HEK293 (cell line): ENCODE results near the gene FMN1.

Source experiments
- CTCF ChIA-PET: fragments of 350-600 bp; formaldehyde crosslinking; extraction: SDS; loops from one replicate; lab custom pipeline; 2021; ENCODE audit warnings: antibody characterized with exemption; lab: Yijun Ruan, JAX
- POLR2A ChIA-PET: fragments of 300-600 bp; formaldehyde crosslinking; extraction: SDS; loops from one replicate; lab custom pipeline; 2020; ENCODE audit warnings: antibody characterized with exemption, inconsistent platforms; lab: Yijun Ruan, JAX
- H3K27ac ChIP-seq: fragments of 200-500 bp; sonication (Bioruptor generic); 2 replicates; pipeline ENCODE4 v1.5.1; 2014; ENCODE audit warnings: low read depth, low read length, control low read depth, inconsistent platforms; ENCODE audit errors: extremely low read depth
- H3K36me3 ChIP-seq, 2 experiments: fragments of 200-500 bp in 1 of 2; sonication (Bioruptor generic) in 1 of 2; 1 replicate in 1 of 2; 2 replicates in 1 of 2; pipeline ENCODE4 v1.5.1; 2014 to 2017; ENCODE audit warnings: inconsistent platforms in 2 of 2, low read length in 2 of 2; ENCODE audit not compliant: control insufficient read depth in 2 of 2, insufficient read depth in 1 of 2
- H3K4me1 ChIP-seq: fragments of 200-500 bp; sonication (Bioruptor generic); 2 replicates; pipeline ENCODE4 v1.5.1; 2014; ENCODE audit warnings: mild to moderate bottlenecking, low read length, inconsistent platforms; ENCODE audit not compliant: control insufficient read depth, insufficient read depth
- H3K4me3 ChIP-seq: 2 replicates; pipeline ENCODE4 v1.5.1; 2011; ENCODE audit warnings: low read depth, mild to moderate bottlenecking, control low read depth, low read length, moderate library complexity
- H3K9me3 ChIP-seq: fragments of 200-500 bp; sonication (Bioruptor generic); 2 replicates; pipeline ENCODE4 v1.5.1; 2014; ENCODE audit warnings: low read depth, low read length, inconsistent platforms; ENCODE audit not compliant: control insufficient read depth, insufficient read depth
- EGR2 ChIP-seq: fragments of 450-650 bp; formaldehyde crosslinking; IDR thresholded peaks from 2 replicates; pipeline ENCODE4 v1.5.1; 2016; ENCODE audit warnings: low read depth, missing biosample characterization, missing genetic modification characterization
- GLI4 ChIP-seq: fragments of 450-650 bp; formaldehyde crosslinking; IDR thresholded peaks from 2 replicates; pipeline ENCODE4 v1.5.1; 2016; ENCODE audit warnings: missing biosample characterization, missing genetic modification characterization
- OSR2 ChIP-seq: fragments of 450-650 bp; formaldehyde crosslinking; IDR thresholded peaks from 2 replicates; pipeline ENCODE4 v1.5.1; 2016; ENCODE audit warnings: missing biosample characterization, missing genetic modification characterization
- OVOL3 ChIP-seq: fragments of 450-650 bp; formaldehyde crosslinking; IDR thresholded peaks from 2 replicates; pipeline ENCODE4 v1.5.1; 2016; ENCODE audit warnings: missing biosample characterization, missing genetic modification characterization
- SP3 ChIP-seq: fragments of 450-650 bp; formaldehyde crosslinking; IDR thresholded peaks from 2 replicates; pipeline ENCODE4 v1.5.1; 2016; ENCODE audit warnings: missing biosample characterization, missing genetic modification characterization
- SP7 ChIP-seq: fragments of 450-650 bp; formaldehyde crosslinking; IDR thresholded peaks from 2 replicates; pipeline ENCODE4 v1.5.1; 2016; ENCODE audit warnings: missing biosample characterization, missing genetic modification characterization
- ZBTB17 ChIP-seq: fragments of 450-650 bp; formaldehyde crosslinking; IDR thresholded peaks from 2 replicates; pipeline ENCODE4 v1.5.1; 2016; ENCODE audit warnings: missing biosample characterization, missing genetic modification characterization
- ZFHX2 ChIP-seq: fragments of 450-650 bp; formaldehyde crosslinking; conservative IDR thresholded peaks from 2 replicates; pipeline ENCODE4 v1.5.1; 2016; ENCODE audit warnings: missing biosample characterization, missing genetic modification characterization
- ZFP41 ChIP-seq: fragments of 450-650 bp; formaldehyde crosslinking; IDR thresholded peaks from 2 replicates; pipeline ENCODE4 v1.5.1; 2016; ENCODE audit warnings: missing biosample characterization, missing genetic modification characterization, borderline replicate concordance
- ZNF169 ChIP-seq: fragments of 450-650 bp; formaldehyde crosslinking; IDR thresholded peaks from 2 replicates; pipeline ENCODE4 v1.5.1; 2016; ENCODE audit warnings: missing biosample characterization, missing genetic modification characterization
- ZNF335 ChIP-seq: fragments of 450-650 bp; formaldehyde crosslinking; conservative IDR thresholded peaks from 2 replicates; pipeline ENCODE4 v1.5.1; 2016; ENCODE audit warnings: missing biosample characterization, missing genetic modification characterization
- ZNF350 ChIP-seq: fragments of 450-650 bp; formaldehyde crosslinking; IDR thresholded peaks from 2 replicates; pipeline ENCODE4 v1.5.0; 2017; ENCODE audit warnings: missing biosample characterization, mild to moderate bottlenecking, missing genetic modification characterization
- ZNF529 ChIP-seq: fragments of 450-650 bp; formaldehyde crosslinking; IDR thresholded peaks from 2 replicates; pipeline ENCODE4 v1.5.1; 2017; ENCODE audit warnings: missing genetic modification characterization, missing biosample characterization; ENCODE audit not compliant: insufficient replicate concordance
- ZNF530 ChIP-seq: fragments of 450-650 bp; formaldehyde crosslinking; IDR thresholded peaks from 2 replicates; pipeline ENCODE4 v1.5.1; 2016; ENCODE audit warnings: low read depth, missing biosample characterization, missing genetic modification characterization
- ZNF561 ChIP-seq: fragments of 450-650 bp; IDR thresholded peaks from 2 replicates; pipeline ENCODE4 v1.5.1; 2018; ENCODE audit warnings: missing biosample characterization, missing genetic modification characterization, borderline replicate concordance
- ZNF664 ChIP-seq: fragments of 450-650 bp; formaldehyde crosslinking; IDR thresholded peaks from 2 replicates; pipeline ENCODE4 v1.5.1; 2016; ENCODE audit warnings: missing biosample characterization, missing genetic modification characterization
- ZSCAN23 ChIP-seq: fragments of 450-650 bp; formaldehyde crosslinking; IDR thresholded peaks from 2 replicates; pipeline ENCODE4 v1.5.1; 2016; ENCODE audit warnings: missing biosample characterization, missing genetic modification characterization
- TF ChIP-seq, protein P1 (sequence below): fragments of 450-650 bp; IDR thresholded peaks from 2 replicates; pipeline ENCODE4 v1.5.1; 2018; ENCODE audit warnings: missing biosample characterization, mild to moderate bottlenecking, missing genetic modification characterization
- TF ChIP-seq, protein P2 (sequence below): fragments of 450-650 bp; formaldehyde crosslinking; IDR thresholded peaks from 2 replicates; pipeline ENCODE4 v1.5.1; 2016; ENCODE audit warnings: missing biosample characterization, missing genetic modification characterization
- TF ChIP-seq, protein P3 (sequence below): fragments of 450-650 bp; formaldehyde crosslinking; IDR thresholded peaks from 2 replicates; pipeline ENCODE4 v1.5.1; 2017; ENCODE audit warnings: missing biosample characterization, missing genetic modification characterization

The FMN1 gene

DNA sequence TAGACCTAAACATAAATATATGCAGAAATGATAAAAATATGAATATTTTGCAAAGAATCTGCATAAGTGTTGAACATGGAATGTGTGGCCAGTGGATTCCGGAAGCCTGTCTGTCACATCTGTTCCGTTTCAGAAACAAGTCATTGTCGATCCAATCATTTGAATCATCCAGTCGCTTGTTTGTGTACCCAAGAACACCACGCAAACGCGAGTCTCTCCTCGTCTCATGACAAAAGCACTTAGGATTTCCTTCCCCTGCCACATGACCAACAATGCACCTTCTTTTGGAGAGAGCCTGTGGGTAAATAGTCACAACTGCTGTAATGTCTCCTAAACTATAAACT, 80.2 kb downstream of the FMN1 start:
- H3K4me1 ChIP-seq = peaks cover 9% of the 10 kb centered on the region
- H3K4me3 ChIP-seq = no peak overlapping the region
- no peaks in the 10 kb centered on the region for H3K36me3 ChIP-seq
- no peak overlapping the region for H3K27ac ChIP-seq
- no peak for TF ChIP-seq ZNF561 (tag by site-specific recombination)
- no peak for TF ChIP-seq ZFP41
- no peak for TF ChIP-seq OVOL3 (tag by site-specific recombination)
- TF ChIP-seq GLI4 (tag by site-specific recombination) = no peak
- no peak for TF ChIP-seq ZSCAN23 (tag by site-specific recombination)
- TF ChIP-seq SP3 (tag by site-specific recombination) = no peak
- TF ChIP-seq ZNF169 (tag by site-specific recombination) = no peak
- no peak for TF ChIP-seq ZNF350 (tag by site-specific recombination)
- POLR2A ChIA-PET = no interaction called here
- CTCF ChIA-PET = no interaction called here
- H3K9me3 ChIP-seq = no peaks in the 10 kb centered on the region

DNA sequence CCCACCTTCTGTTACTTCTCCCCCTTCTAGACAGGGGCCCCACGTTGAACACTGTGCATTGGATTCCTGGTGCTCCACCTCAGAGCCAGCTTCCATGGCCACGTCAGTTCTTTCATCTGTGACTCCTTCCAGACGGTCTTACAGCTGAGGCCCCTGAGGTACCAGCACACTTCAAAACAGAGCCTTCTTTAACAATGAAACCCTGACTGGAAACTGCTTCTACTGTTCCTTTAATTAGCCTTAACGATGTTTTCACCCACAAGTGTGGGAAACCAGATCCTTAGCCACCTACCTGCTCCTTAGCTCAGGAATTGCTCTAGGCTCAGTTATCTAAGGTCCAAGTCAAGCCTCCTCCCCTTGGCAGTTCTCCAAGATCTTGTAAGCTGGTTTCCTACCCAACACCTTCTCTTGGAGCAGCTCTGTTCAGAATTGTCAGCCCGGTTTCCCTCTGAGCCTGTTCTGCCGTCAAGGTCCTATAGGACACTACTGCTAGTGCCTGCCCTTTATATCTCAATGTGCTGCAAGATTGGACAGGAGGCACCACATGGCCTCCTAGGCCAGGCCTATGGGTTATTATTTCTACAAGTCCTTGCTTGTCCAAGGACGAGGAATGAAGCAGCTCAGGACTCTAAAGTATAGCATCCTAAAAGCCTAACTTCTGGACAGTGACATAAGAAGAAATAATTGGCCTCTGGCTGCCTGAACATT, 80.7 kb downstream of the FMN1 start:
- Histone ChIP-seq H3K36me3 (no peaks in the 10 kb centered on the region), H3K4me3 (no peak overlapping the region), H3K27ac (no peak overlapping the region), H3K4me1 (peaks cover 9% of the 10 kb centered on the region), H3K9me3 (no peaks in the 10 kb centered on the region)
- TF ChIP-seq SP7 (peak; percentile 33; the same call in 1 of the 2 replicates), ZNF530 (tag by site-specific recombination) (no peak), ZBTB17 (tag by site-specific recombination) (0 out of 2 replicates have a peak, but pooled peaks have one; percentile 22), EGR2 (tag by site-specific recombination) (peak; percentile 54; the same call in 1 of the 2 replicates), ZNF335 (tag by site-specific recombination) (peak; percentile 22; the same call in 1 of the 2 replicates), OSR2 (tag by site-specific recombination) (peak; percentile 25; the same call in 1 of the 2 replicates), ZFHX2 (peak; percentile 57), ZNF529 (no peak), ZNF664 (no peak)
- TF ChIP-seq, protein P1, sequence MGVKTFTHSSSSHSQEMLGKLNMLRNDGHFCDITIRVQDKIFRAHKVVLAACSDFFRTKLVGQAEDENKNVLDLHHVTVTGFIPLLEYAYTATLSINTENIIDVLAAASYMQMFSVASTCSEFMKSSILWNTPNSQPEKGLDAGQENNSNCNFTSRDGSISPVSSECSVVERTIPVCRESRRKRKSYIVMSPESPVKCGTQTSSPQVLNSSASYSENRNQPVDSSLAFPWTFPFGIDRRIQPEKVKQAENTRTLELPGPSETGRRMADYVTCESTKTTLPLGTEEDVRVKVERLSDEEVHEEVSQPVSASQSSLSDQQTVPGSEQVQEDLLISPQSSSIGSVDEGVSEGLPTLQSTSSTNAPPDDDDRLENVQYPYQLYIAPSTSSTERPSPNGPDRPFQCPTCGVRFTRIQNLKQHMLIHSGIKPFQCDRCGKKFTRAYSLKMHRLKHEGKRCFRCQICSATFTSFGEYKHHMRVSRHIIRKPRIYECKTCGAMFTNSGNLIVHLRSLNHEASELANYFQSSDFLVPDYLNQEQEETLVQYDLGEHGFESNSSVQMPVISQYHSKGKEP (tag by site-specific recombination) = no peak
- TF ChIP-seq, protein P2, sequence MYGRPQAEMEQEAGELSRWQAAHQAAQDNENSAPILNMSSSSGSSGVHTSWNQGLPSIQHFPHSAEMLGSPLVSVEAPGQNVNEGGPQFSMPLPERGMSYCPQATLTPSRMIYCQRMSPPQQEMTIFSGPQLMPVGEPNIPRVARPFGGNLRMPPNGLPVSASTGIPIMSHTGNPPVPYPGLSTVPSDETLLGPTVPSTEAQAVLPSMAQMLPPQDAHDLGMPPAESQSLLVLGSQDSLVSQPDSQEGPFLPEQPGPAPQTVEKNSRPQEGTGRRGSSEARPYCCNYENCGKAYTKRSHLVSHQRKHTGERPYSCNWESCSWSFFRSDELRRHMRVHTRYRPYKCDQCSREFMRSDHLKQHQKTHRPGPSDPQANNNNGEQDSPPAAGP (tag by site-specific recombination) = no peak
- TF ChIP-seq, protein P3, sequence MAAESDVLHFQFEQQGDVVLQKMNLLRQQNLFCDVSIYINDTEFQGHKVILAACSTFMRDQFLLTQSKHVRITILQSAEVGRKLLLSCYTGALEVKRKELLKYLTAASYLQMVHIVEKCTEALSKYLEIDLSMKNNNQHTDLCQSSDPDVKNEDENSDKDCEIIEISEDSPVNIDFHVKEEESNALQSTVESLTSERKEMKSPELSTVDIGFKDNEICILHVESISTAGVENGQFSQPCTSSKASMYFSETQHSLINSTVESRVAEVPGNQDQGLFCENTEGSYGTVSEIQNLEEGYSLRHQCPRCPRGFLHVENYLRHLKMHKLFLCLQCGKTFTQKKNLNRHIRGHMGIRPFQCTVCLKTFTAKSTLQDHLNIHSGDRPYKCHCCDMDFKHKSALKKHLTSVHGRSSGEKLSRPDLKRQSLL (tag by site-specific recombination) = 0 out of 2 replicates have a peak, but pooled peaks have one; percentile 28
- CTCF ChIA-PET = no interaction called here
- POLR2A ChIA-PET = no interaction called here
